Glutamatergic neuron (in vitro differentiated cells): ENCODE data around the gene PHF13. TPM values are rescaled to one million over a fixed set of nuclear protein-coding genes. Genes with fewer than 3 reads are reported as not detected.
"Not testable (repeated sequence)": the region's sequence is repeated elsewhere in the genome, so short reads cannot be mapped to it uniquely, and the experiment has no call there.

Source experiments
- DNase-seq: peaks from one replicate; pipeline ENCODE4 v3.0.0; 2022
- H3K27ac Mint-ChIP-seq: one replicate; pipeline ENCODE4 v1.8.0; 2020; ENCODE audit warnings: mild to moderate bottlenecking, mixed read lengths, inconsistent platforms; ENCODE audit not compliant: unreplicated experiment
- H3K27me3 Mint-ChIP-seq: one replicate; pipeline ENCODE4 v1.8.0; 2020; ENCODE audit warnings: mild to moderate bottlenecking, moderate library complexity, mixed read lengths, inconsistent platforms; ENCODE audit not compliant: unreplicated experiment
- H3K36me3 Mint-ChIP-seq: one replicate; pipeline ENCODE4 v1.8.0; 2020; ENCODE audit warnings: mild to moderate bottlenecking, mixed read lengths, inconsistent platforms; ENCODE audit not compliant: unreplicated experiment
- H3K4me1 Mint-ChIP-seq: one replicate; pipeline ENCODE4 v1.8.0; 2020; ENCODE audit warnings: mild to moderate bottlenecking, low read depth, mixed read lengths, inconsistent platforms; ENCODE audit not compliant: unreplicated experiment
- H3K4me3 Mint-ChIP-seq: one replicate; pipeline ENCODE4 v1.8.0; 2020; ENCODE audit warnings: mild to moderate bottlenecking, mixed read lengths, inconsistent platforms; ENCODE audit not compliant: unreplicated experiment
- H3K9me3 Mint-ChIP-seq: one replicate; pipeline ENCODE4 v1.8.0; 2020; ENCODE audit warnings: mild to moderate bottlenecking, moderate library complexity, mixed read lengths, inconsistent platforms; ENCODE audit not compliant: unreplicated experiment
- total RNA-seq: library from RNA; stranded (reverse); fragmentation: NEBNext Ultra II Directional; extraction: Animal tissue kit (Norgen Biotek cat#: 25700); gene quantifications from one replicate; pipeline ENCODE4 v1.2.1, GENCODE V29; 2021; ENCODE audit not compliant: unreplicated experiment
- TF ChIP-seq, protein P1 (sequence below): fragments of 200-600 bp; sonication (generic); IDR thresholded peaks from one replicate; pipeline ENCODE4 v1.5.0; 2021; ENCODE audit not compliant: partially characterized antibody, unreplicated experiment

The PHF13 gene
- total RNA-seq, 1 donor from 2014 or later, result 13.2 TPM

GRCh38 chr1:6632588-6633514, 19.3 kb downstream of the PHF13 start:
- peaks cover 10% of the 10 kb centered on the region for H3K9me3 Mint-ChIP-seq
- no peak overlapping the region for H3K4me3 Mint-ChIP-seq
- TF ChIP-seq, protein P1, sequence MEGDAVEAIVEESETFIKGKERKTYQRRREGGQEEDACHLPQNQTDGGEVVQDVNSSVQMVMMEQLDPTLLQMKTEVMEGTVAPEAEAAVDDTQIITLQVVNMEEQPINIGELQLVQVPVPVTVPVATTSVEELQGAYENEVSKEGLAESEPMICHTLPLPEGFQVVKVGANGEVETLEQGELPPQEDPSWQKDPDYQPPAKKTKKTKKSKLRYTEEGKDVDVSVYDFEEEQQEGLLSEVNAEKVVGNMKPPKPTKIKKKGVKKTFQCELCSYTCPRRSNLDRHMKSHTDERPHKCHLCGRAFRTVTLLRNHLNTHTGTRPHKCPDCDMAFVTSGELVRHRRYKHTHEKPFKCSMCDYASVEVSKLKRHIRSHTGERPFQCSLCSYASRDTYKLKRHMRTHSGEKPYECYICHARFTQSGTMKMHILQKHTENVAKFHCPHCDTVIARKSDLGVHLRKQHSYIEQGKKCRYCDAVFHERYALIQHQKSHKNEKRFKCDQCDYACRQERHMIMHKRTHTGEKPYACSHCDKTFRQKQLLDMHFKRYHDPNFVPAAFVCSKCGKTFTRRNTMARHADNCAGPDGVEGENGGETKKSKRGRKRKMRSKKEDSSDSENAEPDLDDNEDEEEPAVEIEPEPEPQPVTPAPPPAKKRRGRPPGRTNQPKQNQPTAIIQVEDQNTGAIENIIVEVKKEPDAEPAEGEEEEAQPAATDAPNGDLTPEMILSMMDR, result no peak
- no peaks in the 10 kb centered on the region for H3K36me3 Mint-ChIP-seq
- H3K27me3 Mint-ChIP-seq, result peaks cover 9% of the 10 kb centered on the region
- DNase-seq, result no peak
- peaks cover 10% of the 10 kb centered on the region for H3K4me1 Mint-ChIP-seq
- H3K27ac Mint-ChIP-seq, result peak overlapping the region; percentile 49

DNA sequence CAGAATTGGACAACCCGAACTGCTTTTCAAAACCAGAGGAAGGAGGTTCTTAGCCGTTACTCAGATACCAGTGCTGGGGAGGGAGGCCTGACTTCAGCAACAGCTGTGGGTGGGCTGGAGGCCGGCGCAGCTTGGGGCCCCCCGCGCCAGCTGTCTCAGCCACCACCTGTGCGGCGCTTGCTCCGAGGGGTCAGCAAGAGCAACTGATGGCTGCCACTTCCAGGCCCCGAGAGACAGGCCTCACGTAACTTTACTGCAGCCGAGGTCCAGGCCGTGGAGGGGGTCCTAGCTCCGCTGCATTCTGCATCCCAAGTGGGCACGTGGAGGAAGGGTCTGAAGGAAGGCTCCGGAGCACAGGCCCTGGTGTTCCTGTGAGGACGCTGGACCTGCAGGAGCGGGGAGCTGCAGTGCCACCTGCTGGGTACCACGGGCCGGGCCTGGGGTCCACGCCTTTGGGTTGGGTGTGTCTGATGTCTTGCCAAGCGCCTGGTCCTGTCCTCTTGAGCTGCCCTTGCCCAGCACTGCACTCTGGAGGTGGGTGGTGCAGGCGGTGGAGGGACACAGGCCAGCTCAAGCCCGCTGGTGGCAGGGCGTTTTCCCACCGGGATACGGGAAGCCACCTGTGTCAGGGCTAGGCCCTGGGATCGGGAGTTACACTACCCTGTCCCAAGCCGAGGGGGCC, 21.0 kb downstream of the PHF13 start:
- DNase-seq, result peak; percentile 78
- Mint-ChIP-seq H3K9me3 (peaks cover 9% of the 10 kb centered on the region), H3K4me3 (no peak overlapping the region), H3K27me3 (peaks cover 5% of the 10 kb centered on the region), H3K4me1 (peaks cover 7% of the 10 kb centered on the region), H3K27ac (peak overlapping the region; percentile 89), H3K36me3 (no peaks in the 10 kb centered on the region)
- TF ChIP-seq, protein P1, result peak; percentile 35

GRCh38 chr1:6635161-6635909, 21.8 kb downstream of the PHF13 start:
- H3K27ac Mint-ChIP-seq, result no peak overlapping the region
- no peak for DNase-seq
- peaks cover 7% of the 10 kb centered on the region for H3K4me1 Mint-ChIP-seq
- TF ChIP-seq, protein P1, result no peak
- H3K36me3 Mint-ChIP-seq, result no peaks in the 10 kb centered on the region
- H3K27me3 Mint-ChIP-seq, result peaks cover 5% of the 10 kb centered on the region
- no peak overlapping the region for H3K4me3 Mint-ChIP-seq
- peaks cover 9% of the 10 kb centered on the region for H3K9me3 Mint-ChIP-seq

- no peak for DNase-seq
- peaks cover 9% of the 10 kb centered on the region for H3K9me3 Mint-ChIP-seq
- H3K4me3 Mint-ChIP-seq, result peak overlapping the region; percentile 25
- H3K36me3 Mint-ChIP-seq, result no peaks in the 10 kb centered on the region
- TF ChIP-seq, protein P1, result no peak
- H3K27ac Mint-ChIP-seq, result no peak overlapping the region
- peaks cover 5% of the 10 kb centered on the region for H3K27me3 Mint-ChIP-seq
- H3K4me1 Mint-ChIP-seq, result peaks cover 7% of the 10 kb centered on the region
These were observed 22.6 kb downstream of the PHF13 start for GRCh38 chr1:6635910-6636760.

DNA sequence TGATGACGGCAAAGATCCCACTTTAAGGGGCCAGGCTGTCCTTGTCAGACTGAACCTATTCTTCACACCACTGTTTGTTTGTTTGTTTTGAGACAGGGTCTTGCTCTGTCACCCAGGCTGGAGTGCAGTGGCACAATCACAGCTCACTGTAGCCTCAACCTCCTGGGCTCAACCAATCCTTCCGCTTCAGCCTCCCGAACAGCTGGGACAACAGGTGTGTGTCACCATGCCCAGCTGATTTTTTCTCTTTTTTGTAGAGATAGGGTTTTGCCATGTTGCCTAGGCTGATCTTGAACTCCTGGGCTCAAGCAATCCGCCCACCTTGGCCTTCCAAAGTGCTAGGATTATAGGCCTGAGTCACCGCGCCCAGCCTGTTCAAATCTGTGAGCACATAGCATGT, 23.2 kb downstream of the PHF13 start:
- DNase-seq, H3K27me3 Mint-ChIP-seq: not testable (repeated sequence)

More for the DNA sequence above, 23.2 kb downstream of the PHF13 start:
- not testable (repeated sequence) for H3K27ac Mint-ChIP-seq, H3K36me3 Mint-ChIP-seq, H3K9me3 Mint-ChIP-seq, H3K4me3 Mint-ChIP-seq, H3K4me1 Mint-ChIP-seq
